Heart left ventricle (tissue), 13 donors: Measurements from ENCODE around the gene FBXL17.

Experiments
- POLR2A ChIP-seq, 2 donors: fragments of 450-650 bp; IDR thresholded peaks; one replicate each; pipeline ENCODE4 v1.6.1; 2017; ENCODE audit warnings: antibody characterized with exemption in 2 of 2, mild to moderate bottlenecking in 2 of 2, moderate library complexity in 2 of 2
- TF ChIP-seq, protein P1 (sequence below), 12 donors: fragments of 200-600 bp; sonication (generic) in 4 of 12; IDR thresholded peaks; one replicate each; pipeline versions ENCODE4 v1.5.0 to v1.8.0; 2018 to 2022; ENCODE audit warnings: antibody characterized with exemption in 12 of 12, mild to moderate bottlenecking in 5 of 12
- donor health status: ischemic (EF 13 %, LVEDD 7.1; RV severe dilation, severe dysfunction).
- donor health status: DM: no; HTN: yes; CAD: no.
- donor health status: DM: no; HTN: no; CAD: no.
- donor health status: ischemic (EF 25% LVEDD 6.9; RV normal size, moderate dysfunction).
- donor health status: ischemic (EF 25% LVEDD 5.7; RV mildly dilated, moderate dysfunction).
- donor health status: ischemic (EF 35%, LVEDD 5.7; RV mildly dilated, moderate dysfunction).
- donor health status: nonischemic (EF 11% LVEDD 7.7; RV severe dilation, severe dysfunction).
- donor health status: DM: yes; HTN: yes; CAD: no.
- donor health status: PGD.
- donor health status: ischemic (EF 29% LVEDD 5.4; RV normal size, mild dysfunction).
- donor health status: nonischemic (EF 23%, LVEDD 6.1; RV moderate dilation, normal function).

DNA sequence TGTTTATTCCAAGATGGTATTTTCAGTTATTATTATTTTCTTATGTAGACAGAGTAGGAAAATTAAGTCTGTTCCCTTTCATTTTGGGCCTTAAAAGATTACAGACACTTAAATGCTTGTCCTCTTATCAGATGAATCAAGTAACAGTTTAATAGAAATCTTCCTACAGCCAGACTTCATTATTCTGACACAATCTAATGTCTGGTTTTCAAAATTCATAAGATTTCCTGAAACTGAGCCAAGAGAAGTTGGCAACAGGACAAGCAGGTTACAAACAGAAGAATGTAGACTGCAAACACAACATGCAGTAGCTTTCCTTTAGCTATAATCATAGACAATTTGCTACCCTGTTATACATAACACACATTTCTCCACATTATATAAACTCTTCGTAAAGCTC, 130.5 kb downstream of the FBXL17 start:
- no peak for TF ChIP-seq POLR2A (IDR thresholded peaks at IDR 0.05)
- TF ChIP-seq, protein P1, sequence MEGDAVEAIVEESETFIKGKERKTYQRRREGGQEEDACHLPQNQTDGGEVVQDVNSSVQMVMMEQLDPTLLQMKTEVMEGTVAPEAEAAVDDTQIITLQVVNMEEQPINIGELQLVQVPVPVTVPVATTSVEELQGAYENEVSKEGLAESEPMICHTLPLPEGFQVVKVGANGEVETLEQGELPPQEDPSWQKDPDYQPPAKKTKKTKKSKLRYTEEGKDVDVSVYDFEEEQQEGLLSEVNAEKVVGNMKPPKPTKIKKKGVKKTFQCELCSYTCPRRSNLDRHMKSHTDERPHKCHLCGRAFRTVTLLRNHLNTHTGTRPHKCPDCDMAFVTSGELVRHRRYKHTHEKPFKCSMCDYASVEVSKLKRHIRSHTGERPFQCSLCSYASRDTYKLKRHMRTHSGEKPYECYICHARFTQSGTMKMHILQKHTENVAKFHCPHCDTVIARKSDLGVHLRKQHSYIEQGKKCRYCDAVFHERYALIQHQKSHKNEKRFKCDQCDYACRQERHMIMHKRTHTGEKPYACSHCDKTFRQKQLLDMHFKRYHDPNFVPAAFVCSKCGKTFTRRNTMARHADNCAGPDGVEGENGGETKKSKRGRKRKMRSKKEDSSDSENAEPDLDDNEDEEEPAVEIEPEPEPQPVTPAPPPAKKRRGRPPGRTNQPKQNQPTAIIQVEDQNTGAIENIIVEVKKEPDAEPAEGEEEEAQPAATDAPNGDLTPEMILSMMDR (IDR thresholded peaks at IDR 0.05), result no peak
